Tibial nerve (tissue), 4 donors: Measurements from ENCODE around the gene ACSL1.

Experiments
- EP300 ChIP-seq, 2 donors: sonication (generic); formaldehyde crosslinking; IDR thresholded peaks; one replicate each; pipeline ENCODE4 v1.6.1; 2017; ENCODE audit warnings: antibody characterized with exemption in 2 of 2, mild to moderate bottlenecking in 1 of 2
- POLR2A ChIP-seq, 2 donors: fragments of 450-650 bp; IDR thresholded peaks; one replicate each; pipeline ENCODE4 v1.6.1; 2017; ENCODE audit warnings: antibody characterized with exemption in 2 of 2, mild to moderate bottlenecking in 2 of 2, moderate library complexity in 2 of 2
- TF ChIP-seq, protein P1 (sequence below), 5 experiments: fragments of 200-600 bp in 3 of 5; fragments of 450-650 bp in 2 of 5; sonication (generic) in 3 of 5; IDR thresholded peaks; one replicate each; pipeline ENCODE4 v1.5.1; 2016 to 2019; ENCODE audit warnings: antibody characterized with exemption in 5 of 5, mild to moderate bottlenecking in 3 of 5, moderate library complexity in 2 of 5

DNA sequence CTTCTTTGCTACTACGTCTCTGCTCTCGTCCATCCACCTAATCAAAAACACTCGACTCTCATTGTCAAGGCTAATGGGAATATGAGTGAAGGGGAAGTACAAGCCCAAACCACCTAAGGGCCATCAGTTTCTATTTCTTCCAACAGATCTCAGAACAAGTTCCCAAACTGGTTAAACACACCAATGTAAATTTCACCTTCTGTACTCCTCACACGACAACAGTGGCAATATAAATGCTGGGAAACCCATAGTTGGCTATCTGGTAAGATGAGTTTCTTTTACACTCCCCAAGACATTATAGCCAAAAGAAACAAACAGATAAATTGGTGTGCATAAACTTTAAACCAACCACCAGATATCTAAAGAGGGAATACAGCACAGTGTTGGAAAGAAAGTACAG, 21.9 kb downstream of the ACSL1 start:
- TF ChIP-seq, protein P1, sequence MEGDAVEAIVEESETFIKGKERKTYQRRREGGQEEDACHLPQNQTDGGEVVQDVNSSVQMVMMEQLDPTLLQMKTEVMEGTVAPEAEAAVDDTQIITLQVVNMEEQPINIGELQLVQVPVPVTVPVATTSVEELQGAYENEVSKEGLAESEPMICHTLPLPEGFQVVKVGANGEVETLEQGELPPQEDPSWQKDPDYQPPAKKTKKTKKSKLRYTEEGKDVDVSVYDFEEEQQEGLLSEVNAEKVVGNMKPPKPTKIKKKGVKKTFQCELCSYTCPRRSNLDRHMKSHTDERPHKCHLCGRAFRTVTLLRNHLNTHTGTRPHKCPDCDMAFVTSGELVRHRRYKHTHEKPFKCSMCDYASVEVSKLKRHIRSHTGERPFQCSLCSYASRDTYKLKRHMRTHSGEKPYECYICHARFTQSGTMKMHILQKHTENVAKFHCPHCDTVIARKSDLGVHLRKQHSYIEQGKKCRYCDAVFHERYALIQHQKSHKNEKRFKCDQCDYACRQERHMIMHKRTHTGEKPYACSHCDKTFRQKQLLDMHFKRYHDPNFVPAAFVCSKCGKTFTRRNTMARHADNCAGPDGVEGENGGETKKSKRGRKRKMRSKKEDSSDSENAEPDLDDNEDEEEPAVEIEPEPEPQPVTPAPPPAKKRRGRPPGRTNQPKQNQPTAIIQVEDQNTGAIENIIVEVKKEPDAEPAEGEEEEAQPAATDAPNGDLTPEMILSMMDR (IDR thresholded peaks at IDR 0.05) = no peak
- TF ChIP-seq POLR2A (IDR thresholded peaks at IDR 0.05) (no peak), EP300 (IDR thresholded peaks at IDR 0.05) (no peak)
